GM18868 (cell line): ENCODE measurements around the gene CALB2.
A peak's percentile ranks its signal among the peaks of the same experiment; 100 is the strongest.
"Not testable (repeated sequence)": the region's sequence is repeated elsewhere in the genome, so short reads cannot be mapped to it uniquely, and the experiment has no call there.

Experiments
- ATAC-seq: cut with Tn5 transposase; IDR thresholded peaks from one replicate; pipeline ENCODE4 v1.9.1; 2021; ENCODE audit warnings: mild to moderate bottlenecking, moderate library complexity; ENCODE audit not compliant: unreplicated experiment

CALB2 gene

DNA sequence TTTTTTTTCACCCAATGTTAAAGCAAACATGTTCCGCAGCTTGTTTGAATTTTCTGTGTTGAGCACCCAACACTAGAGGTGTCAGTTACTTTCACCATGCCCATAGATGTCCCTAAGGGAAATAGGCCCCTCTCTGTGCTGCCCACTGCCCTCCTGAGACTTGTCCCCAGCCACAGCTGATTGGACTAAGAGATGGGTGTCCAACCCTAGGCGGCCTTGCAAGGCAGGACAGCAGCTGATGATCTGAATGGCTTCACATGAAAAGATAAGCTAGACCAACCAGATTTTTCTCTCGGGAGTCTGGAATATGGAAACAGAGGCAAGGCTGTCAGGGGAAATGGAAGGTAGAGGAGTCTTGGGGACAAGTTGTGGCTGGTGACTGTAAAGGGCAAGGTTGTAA, 6.1 kb upstream of the CALB2 start:
- no peak for ATAC-seq

DNA sequence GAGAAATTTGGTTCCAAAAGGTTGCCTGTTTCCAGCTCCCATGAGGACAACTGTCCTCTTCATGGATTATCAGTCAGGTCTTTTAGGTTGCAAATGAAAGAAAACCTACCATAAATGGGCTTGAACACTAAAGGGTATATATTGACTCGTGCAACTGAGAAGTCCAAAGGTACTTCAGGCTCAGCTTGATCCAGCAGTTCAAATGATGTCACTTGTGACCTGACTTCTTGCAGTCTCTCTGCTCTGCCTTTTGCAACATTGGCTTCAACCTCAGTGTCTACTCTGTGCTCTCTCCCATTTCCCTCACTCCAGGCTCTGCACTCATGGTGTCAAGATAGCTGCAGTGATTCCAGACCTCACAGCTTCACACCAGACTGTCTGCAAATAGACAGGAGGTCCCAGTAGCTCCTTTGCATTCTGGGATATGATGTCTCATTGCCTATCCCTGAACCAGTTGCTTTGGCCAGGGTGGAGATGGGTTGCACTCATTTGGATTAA, 5.5 kb upstream of the CALB2 start:
- ATAC-seq = no peak

DNA sequence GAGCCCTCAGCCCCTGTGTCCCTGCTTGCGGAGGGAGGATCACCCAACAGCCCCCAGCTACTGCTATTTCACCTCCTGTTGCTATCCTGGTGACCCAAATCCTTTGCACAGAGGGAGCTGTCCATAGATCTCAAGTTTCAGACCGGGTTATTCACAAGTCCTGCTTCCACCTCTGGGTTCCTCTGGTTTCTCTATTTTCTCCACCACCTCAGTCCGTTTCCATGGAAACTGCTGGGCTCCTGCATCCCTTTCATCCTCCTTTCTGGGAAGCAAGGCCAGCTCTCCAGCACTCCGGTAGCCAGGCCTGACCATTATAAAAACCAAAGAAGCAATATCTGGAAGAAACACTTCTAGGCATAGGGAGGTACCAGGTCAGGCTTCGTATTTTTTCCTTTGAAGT, 4.8 kb upstream of the CALB2 start:
- ATAC-seq = no peak

DNA sequence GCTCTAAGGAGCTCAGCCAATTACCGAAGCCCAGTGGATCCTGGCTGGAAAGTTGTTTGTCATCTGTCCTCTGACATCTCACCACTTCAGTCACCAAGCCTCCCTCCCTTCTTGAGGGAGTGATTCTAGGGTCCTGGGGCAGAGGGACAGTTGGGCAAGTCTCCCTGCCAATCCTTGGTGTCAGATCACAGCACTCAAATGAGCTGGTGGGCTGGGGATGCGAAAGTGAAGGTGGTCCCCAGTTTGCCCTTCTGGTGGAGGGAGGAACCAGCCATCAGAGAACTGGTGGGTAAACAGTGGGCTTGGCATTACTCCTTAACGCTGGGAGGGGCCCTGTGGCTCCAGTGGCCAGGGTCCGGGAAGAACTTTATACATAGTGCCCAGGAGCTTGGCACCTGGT, 4.4 kb upstream of the CALB2 start:
- ATAC-seq = no peak

DNA sequence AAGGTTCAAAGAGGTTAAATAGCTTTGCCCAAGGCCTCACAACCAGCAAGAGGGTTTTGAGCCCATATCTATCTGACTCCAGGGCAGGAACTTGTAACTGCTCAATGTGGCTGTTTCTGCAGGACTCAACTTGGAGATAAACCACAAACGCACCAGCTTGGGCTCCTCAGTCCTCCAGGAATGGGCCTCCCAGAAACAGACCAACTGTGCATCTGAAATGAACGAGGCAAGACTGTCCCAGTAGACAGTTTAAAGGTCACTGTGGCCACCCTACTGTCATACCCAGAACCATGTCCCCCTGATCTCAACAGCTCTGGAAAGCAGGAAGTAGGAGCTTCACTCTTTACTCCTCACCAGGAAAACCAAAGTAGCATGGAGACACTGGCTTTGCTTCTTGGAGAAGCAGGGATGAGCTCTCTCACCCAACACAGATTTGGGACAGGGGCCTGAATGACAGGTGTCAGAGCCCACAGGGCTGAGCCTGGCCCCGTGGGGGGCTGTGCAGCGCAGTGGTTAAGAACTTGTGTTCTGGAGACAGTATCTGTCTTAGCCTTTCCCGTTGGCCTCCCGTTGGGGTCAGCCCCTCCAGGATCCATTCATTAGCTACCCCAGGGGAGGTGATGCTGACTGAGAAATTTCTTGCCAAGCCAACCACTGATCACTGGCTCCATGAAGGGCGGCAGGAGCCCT, 2.3 kb upstream of the CALB2 start:
- no peak for ATAC-seq

DNA sequence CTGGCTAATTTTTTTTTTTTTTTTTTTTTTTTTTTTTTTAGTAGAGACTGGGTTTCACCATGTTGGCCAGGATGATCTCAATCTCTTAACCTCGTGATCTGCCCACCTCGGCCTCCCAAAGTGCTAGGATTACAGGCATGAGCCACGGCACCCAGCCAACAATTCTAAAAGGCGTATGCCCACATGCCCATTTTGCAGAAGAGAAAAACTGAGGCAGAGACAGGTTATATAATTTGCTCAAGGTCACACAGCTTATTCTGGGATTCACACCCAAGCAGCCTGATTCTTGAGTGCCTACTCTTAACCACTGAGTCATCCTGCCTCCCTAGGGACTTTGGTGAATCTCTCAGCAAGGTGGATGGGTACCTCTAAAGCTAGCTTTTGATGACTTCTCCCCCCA, 1.6 kb upstream of the CALB2 start:
- ATAC-seq = not testable (repeated sequence)

DNA sequence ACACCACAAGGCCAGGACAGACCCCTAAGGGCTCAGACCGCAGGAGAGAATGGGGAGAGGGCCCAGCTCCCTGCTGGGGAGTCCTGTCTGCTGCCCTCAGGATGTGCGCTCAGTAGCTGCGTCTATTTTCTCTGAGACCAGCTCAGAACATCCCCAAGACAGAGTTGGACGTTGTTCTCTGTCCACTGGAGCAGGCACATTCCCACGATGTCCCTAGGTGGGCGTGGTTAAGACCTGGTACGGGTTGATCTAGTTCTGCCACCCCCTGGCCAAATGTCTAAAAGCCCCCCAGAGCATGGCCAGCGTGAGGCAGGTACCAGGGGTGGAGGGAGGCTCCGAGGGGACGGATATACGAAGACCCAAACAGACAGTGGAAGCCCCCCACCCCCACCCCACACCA, 842 bp upstream of the CALB2 start:
- ATAC-seq = no peak

DNA sequence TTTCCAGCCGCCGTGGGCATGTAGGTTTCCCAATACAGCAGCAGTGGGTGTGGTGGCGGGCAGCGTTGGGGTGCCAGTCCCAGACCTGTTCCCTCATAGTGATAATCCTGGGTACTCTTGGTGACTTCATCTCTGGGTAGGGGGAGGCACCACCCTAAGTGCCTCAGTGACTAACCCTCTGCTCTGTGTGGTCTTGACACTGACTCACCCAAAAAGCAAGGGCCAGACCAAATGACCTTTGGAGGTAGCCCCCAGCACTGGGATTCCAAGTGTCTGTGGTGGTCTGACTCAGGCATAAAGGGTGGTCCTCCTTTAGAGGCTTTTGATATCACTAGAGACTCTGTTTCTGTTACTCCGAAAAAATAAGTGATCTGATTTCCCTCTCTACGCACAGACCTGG, 908 bp downstream of the CALB2 start:
- ATAC-seq = no peak

DNA sequence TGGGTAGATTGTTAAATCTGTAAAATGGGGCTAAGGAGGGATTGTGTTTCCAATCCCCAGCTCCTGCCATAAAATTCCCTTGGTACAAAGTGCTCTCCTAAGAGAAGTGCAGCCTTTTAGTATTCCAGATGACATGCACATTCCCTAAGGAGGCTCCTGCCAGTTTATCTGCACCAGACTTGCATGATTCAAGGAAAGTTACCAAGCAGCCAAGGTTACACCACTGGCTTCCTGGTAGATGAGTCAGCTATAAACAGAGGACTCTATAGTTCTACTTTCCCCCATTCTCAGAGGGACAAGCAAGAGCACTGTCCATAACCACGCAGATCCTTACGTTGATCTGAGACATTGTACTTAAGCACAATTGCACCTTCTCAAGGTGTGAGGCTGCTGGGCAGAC, 1.9 kb downstream of the CALB2 start:
- no peak for ATAC-seq

DNA sequence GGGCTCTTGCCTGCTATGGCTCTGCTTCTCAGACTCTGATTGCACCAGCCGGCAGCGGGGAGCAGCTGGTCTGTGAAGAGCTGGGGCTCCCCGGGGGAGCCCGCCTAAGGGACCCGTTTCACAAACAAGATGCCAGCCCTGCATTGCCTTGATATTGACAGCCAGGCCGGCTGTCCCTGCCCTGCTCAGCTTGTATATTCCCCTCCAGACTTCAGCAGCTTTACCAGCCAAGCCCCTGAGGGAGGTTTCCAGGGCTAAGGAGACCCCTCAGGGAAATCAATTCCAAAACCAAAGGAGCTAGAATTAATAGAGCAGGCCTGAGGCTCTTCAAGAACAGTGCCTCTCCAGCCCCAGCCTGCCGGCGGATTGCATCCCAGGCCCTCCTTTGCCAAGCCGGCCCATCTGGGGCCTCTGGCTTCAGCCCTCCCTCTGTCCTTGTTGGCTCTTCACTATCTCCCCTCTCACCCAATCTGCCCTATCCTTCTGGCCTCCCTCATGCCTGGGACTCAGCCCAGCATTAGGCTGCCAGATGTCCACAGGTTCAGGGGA, 5.7 kb downstream of the CALB2 start:
- no peak for ATAC-seq

DNA sequence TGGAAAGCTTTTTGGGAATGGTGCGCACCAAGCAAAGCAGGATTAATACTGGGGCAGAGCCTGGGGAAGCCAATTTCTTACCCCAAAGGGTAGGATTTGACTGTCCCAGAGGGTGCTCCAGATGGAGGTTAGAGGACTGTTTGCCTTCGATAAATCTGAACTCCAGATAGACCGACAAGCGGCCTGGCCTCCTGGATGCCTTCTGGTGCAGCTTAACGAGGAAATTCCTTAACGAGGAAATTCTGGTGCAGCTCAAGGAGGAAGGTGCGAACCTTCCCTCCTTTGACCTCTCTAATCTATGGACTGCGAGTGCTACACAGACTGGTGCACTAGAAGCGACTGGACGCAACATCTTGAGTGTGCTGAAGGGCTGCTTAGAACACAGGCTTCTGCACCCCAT, 6.5 kb downstream of the CALB2 start:
- ATAC-seq = no peak

DNA sequence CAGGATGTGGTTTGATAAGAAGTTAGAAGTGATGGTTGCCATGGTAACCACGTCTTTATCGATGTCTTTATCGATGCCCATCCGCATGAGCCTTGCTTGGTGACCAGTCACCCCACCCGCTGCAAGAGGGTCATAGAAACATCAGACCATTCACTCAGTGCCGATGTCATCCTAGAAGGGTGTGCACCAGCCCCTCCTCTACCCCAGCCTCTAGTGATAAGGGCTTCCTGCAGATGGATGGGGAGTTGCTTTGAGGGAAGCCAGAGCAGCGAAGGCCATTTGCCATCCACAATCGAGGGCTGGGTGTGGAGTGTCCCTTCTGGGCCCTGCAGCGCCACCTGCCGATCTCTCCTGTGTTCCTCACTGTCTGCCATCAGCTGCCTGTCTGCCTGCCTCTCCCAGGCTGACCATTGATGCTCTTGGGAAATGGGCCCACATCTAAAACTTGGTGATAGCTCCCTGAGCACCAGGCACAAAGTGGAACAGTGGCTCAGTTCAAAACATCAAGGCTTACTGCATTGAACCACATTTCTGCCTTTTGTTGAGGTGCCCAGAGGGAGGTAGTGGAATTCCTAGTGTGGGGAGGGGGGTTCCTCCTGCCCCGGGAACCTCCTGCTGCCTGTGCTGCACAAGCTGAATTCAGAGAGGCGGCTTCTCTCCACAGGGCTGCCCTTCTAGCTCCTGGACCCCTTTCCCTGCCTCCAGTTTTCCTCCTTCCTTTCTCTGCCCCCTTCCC, 8.9 kb downstream of the CALB2 start:
- peak; percentile 56 for ATAC-seq

DNA sequence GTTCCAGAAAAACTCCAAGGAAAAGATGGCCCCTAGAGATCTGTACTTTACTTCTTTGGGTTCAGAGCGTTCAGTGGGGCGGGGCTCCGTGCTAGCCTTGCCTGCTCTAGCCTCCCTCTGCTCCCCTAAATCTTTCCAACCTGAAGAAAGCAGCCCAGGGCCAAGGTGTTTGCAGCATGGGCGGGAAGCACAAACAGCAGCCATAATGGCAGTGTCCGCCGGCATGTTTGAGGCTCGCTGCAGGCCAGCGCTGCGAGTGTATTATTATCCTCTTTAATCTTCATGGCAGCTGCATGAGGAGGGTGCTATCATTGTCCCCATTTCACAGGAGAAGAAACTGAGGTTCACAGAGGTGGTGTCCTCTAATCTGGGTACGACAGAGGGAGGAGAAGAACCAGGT, 10.4 kb downstream of the CALB2 start:
- no peak for ATAC-seq

DNA sequence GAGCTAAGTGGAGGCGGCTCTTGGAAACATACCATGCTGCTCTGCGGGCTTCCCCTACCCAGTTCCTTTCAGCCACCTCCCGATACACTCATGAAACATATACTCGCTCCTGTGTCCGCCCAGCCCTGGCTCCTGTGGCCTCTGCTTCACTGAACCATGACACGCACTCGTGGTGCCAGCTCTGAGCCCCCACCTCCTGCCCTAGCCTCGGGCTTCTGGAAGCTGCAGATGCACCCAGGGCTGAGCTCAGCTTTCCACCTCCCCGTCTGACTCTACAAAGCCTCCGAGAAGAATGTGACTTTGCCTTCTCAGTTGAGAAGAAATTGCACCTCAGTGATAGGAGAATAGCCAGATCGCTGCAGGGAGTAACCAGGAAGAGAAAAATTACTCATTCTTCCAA, 11.0 kb downstream of the CALB2 start:
- ATAC-seq = no peak

DNA sequence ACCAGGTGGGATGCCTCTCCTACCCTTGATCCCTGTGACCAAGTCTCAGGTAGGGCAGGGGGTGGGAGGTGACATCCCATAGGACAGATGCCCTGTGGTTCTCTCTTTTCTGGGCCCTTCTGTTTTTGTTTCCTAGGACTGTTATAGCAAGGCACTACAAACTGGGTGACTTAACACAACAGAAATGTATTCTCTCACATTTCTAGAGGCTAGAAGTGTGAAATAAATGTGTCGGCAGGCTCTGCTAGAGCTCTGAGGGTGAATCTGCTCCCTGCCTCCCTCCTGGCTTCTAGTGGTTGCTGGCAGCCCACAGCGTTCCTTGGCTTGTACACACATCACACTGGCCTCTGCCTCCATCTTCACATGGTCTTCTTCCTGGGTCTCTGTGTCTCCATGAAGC, 12.7 kb downstream of the CALB2 start:
- ATAC-seq = no peak

DNA sequence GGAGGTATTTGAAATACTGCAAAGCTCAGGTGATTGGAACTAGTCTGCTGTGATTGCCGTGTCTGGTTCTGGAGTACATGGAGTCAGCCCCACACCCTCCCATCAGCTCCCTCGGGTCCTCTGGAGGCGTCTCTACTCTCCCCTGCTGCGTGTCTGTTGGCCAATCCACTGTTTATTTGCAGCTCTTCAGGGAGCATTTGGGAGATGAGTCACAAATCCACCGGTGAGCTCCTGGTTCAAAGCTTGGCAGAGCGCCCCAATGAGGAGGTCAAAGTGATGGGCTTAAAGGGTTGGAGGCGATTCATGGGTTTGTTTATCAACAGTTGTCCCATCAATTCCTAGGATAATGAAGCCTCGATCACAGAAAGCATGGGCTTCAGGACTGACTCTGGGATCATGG, 14.6 kb downstream of the CALB2 start:
- ATAC-seq = no peak

DNA sequence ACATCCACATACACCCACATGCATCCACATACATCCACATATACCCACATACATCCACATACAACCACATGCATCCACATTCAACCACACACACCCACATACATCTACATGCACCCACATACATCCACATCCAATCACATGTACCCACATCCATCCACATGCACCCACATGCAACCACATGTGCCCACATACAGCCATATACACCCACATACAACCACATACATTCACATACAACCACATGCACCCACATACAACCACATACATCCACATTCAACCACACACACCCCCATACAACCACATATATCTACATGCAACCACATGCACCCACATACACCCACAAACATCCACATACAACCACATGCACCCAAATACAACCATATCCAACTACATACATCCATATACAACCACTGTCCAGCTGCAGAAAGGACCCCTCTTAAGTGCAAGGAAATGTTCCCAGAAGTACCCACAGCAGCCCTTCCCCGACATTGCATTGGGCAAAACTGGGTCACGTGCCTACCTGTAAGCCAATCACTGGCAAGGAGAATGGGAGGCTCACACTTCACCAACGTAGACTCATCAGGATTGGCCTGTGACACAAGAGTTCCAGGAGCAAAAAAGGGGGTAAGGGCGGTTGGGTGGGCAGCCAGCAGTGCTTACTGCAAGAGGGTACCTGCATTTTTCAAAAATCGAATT, 18.1 kb downstream of the CALB2 start:
- no peak for ATAC-seq

DNA sequence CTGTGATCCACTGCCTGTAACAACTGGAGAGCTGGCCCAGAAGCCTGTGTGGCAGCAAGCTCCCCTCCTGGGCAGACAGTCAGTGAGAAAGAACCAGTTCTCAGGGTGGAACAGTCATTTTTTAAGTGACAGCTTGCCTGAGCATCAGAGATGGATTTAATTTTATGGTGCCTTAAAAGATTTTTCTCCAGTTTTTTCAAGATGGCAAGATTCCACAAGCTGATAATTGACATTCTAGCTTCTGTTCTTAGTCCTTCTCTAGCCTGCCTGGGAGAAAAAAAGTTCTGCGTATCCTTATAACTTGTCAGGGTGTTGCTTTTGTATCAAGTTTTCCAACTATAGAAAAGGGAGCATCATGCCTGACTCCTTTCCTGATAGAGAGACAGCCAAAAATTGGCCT, 21.2 kb downstream of the CALB2 start:
- ATAC-seq = no peak

DNA sequence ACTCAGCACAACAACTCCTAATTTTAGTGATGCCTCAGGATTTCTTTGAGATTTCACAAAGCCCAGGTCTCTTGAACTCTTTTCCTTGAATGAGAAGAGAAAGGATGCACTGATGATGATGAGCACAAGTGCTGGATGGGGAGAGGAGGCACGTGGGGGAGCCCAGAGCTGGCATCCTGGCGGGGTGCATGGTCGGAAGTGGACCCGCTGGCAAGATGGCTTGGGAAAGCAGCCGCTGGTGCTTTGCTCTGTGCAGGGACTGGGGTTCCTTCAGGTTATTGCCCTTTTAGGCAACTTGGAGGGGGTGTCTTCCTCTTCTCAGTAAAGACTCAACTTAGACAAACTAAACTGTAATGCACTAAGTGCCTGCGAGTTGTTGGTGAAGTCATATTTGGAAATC, 22.3 kb downstream of the CALB2 start:
- no peak for ATAC-seq

DNA sequence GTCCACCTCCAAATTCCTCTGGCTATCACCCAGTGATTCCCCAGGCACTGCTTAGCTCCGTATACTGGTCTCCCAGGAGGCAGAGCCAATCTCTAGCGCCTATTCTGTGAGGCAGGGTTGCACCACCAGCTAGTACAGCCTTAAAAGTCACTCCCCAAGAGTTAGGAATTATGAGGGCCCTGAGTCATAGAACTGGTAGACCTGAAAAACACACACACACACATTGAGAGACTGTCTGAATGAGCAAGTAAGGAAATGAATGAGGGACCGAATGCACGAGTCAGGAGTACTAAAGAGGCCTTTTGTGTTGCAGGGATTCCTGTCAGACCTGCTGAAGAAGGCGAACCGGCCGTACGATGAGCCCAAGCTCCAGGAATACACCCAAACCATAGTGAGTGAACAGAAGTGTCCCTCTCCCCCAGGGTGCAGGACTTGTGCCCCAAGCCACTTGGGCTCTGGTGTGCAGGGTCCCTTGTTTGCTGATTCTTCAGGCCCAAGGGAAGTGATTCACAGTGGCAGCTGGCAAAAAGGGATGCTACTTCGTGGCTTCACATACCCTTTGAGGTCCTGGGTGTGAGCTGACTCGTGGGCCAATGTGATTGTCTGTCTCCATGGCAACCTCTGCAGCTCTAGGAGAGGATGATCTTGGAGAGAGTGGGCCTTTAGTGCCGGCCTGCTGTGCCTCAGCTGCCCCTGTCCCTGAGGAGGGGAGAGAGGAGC, 24.7 kb downstream of the CALB2 start:
- ATAC-seq = no peak

DNA sequence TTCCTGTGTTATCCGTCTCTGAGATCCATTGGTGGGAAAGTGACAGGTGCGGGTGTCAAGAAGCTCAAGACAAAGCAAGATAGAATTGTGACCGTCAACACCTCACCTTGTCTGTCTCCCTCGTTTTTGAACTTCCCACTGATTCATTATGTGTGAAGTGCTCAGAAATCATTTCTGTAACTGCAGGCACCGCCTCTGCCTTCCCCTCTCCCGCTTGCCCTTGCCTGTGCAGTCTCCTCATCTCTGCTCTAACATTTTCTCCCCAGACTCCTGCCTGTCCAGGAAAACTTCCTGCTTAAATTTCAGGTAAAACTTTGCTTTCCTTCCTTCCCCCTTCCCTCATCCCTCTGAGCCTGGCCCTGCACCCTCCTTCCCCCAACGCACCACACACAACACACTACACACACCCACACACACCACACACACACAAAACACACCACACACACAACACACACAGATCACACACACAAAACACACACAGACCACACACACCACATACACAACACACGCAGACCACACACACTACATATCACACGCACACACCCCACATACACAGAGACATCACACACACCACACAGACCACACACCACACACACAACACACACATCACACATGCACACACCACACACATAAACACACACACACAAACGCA, 25.7 kb downstream of the CALB2 start:
- ATAC-seq = no peak
